GM12872 (cell line): ENCODE results near the gene RAD51B.

Experiments
- CTCF ChIP-seq: IDR thresholded peaks from 3 replicates; pipeline ENCODE4 v1.5.1; 2011; ENCODE audit warnings: low read depth, mild to moderate bottlenecking, low read length, moderate library complexity; ENCODE audit not compliant: insufficient read depth

The RAD51B gene

GRCh38 chr14:68018598-68018997, 199.0 kb downstream of the RAD51B start:
- no peak for TF ChIP-seq CTCF

DNA sequence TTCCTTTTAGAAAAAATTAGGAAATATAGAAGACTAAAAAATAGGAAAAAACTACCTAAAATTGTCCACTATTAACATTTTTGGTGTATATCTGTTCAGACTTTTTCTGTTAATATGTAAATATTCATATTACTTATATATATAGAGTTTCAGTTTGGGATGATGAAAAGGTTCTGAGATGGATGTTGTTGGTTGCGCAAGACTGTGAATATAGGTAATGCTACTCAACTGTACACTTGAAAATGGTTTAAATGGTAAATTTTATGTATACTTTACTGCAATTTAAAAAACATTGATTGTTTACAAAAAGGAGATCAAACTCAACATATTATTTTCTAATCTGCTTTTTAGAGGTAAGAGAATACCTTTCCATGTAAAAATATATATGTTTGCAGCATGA, 200.9 kb downstream of the RAD51B start:
- no peak for TF ChIP-seq CTCF

- TF ChIP-seq CTCF = no peak
Measured at GRCh38 chr14:68020999-68021663, 201.6 kb downstream of the RAD51B start.

GRCh38 chr14:68027276-68027675, 207.7 kb downstream of the RAD51B start:
- no peak for TF ChIP-seq CTCF

GRCh38 chr14:68028075-68028474, 208.5 kb downstream of the RAD51B start:
- TF ChIP-seq CTCF = no peak

- TF ChIP-seq CTCF = no peak
Measured at GRCh38 chr14:68032154-68032553, 212.6 kb downstream of the RAD51B start.

DNA sequence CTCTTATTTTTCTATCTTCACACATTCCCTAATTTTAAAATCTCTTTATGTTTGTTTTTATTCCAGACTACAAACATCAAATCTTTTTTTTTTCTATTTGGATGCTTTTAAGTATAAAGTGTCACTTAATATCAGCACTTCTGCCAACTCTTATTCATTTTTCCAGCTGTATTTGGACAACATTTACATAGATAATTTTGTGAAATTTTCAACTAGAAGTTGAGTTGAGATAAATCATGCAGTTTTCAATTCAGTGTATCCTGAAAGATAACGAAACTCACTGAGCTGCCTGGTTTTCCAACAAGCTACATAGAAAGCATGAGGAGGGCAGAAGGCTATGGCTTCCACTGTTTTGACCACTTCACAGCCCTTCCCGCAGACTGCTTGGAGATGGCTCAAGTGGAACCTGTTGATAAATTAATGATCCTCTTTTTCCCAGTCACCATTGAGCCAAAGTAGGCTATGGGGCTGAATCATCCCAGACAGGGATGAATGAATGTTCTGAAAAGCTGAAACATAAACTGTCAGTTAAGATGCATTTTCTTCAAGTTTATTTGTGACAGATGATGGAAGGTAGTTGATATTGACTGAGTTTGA, 213.9 kb downstream of the RAD51B start:
- no peak for TF ChIP-seq CTCF
